Measurements from ENCODE around the gene PTBP3.
"Not testable (repeated sequence)": the region's sequence is repeated elsewhere in the genome, so short reads cannot be mapped to it uniquely, and the experiment has no call there.

The PTBP3 gene

DNA sequence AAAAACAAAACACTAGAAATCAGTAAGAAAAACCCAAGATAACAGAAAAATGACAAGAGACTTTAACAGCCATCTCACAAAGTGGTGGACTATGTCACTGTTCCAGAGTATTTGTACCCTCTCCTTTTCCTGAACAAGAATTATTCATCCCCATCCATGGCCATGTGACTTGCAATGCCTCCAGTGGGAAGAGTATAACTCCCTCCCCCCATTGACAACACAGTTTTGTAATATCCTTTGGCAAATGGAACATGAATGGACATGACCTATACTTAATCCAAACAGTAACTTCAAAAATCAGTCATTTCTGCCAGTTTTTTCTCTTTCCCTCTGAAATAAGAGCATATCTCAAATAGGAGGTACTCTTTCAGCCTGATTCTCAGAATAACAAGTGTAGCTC, 33.9 kb downstream of the PTBP3 start:
- H3K27ac ChIP-seq: peak overlapping the region; percentile 12; the same call in 1 of the 2 replicates
- TF ChIP-seq, protein P1, sequence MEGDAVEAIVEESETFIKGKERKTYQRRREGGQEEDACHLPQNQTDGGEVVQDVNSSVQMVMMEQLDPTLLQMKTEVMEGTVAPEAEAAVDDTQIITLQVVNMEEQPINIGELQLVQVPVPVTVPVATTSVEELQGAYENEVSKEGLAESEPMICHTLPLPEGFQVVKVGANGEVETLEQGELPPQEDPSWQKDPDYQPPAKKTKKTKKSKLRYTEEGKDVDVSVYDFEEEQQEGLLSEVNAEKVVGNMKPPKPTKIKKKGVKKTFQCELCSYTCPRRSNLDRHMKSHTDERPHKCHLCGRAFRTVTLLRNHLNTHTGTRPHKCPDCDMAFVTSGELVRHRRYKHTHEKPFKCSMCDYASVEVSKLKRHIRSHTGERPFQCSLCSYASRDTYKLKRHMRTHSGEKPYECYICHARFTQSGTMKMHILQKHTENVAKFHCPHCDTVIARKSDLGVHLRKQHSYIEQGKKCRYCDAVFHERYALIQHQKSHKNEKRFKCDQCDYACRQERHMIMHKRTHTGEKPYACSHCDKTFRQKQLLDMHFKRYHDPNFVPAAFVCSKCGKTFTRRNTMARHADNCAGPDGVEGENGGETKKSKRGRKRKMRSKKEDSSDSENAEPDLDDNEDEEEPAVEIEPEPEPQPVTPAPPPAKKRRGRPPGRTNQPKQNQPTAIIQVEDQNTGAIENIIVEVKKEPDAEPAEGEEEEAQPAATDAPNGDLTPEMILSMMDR (conservative IDR thresholded peaks at IDR 0.05): no peak

DNA sequence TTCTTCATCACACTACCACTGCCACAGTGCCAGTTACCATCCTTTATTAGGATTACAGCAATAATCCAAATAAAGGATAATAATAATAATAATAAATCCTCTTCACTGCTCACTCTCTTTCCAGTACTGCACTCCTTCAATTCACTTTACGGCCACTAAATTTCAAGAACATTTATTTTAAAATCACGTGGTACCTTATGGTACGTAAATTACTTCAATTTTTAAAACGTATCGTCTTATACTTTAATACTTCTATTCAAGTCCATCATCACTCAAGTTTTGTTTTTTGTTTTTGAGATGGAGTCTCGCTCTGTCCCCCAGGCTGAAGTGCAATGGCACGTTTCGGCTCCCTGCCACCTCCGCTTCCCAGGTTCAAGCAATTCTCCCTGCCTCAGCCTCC, 36.5 kb downstream of the PTBP3 start:
- no peak overlapping the region for H3K27ac ChIP-seq
- TF ChIP-seq, protein P1 (conservative IDR thresholded peaks at IDR 0.05): no peak

DNA sequence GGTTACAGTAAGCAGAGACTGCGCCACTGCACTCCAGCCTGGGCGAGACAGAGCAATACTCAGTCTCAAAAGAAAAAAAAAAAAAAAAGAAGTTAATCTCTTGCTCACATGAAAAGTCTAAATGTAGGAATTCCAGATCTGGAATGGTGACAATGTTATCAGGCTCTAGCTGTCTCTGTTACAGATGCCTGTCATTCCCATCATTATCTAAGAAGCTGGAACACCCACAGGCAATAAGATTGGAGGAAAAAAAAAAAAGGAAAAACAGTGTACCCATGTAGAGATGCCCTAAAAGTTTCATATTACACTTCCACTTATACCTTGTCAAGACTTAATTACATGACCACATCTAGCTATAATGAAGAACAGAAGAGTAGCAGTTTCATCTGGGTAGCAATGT, 38.2 kb downstream of the PTBP3 start:
- peak overlapping the region; percentile 4; the same call in 1 of the 2 replicates for H3K27ac ChIP-seq
- TF ChIP-seq, protein P1 (conservative IDR thresholded peaks at IDR 0.05): no peak

DNA sequence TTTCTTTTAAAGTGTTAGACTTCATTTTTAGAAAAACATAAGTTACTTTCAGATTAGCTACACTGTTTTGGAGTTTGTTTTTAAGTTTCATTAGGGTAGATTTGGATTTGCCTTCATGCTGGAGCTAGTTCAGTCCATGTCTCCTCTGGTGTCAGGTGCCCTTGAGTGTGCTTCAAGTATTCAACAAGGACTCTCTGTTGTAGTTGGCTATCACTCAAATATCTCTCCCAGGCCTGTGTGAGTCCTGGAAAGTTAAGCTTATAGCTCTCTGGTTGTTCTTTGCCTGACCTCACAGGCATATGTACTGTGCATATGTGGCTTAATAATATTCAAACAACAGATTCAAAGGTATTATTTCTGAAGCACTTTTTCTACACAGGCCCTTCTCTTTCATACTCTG, 45.4 kb downstream of the PTBP3 start:
- TF ChIP-seq, protein P1 (conservative IDR thresholded peaks at IDR 0.05): no peak

DNA sequence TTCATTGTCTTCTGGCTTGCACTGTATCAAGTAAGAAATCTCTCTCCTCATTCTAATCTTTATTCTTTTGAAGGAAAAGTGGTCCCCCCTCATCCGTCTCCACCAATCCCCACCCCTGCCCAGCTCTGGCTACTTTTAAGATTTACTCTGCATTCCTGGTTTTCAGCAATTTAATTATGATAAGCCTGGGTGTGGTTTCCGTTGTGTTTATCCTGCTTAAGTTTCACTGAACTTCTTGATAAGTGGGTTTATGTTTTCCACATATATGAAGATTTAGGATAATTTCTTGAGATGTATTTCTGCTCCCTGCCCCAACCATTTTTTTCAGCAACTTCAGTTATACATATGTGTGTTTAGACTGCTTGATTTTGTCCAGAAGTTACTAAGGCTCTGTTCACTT, 46.5 kb downstream of the PTBP3 start:
- TF ChIP-seq, protein P1 (conservative IDR thresholded peaks at IDR 0.05): no peak
- no peak overlapping the region for H3K27ac ChIP-seq

More for the DNA sequence above, 45.4 kb downstream of the PTBP3 start:
- no peak overlapping the region for H3K27ac ChIP-seq

DNA sequence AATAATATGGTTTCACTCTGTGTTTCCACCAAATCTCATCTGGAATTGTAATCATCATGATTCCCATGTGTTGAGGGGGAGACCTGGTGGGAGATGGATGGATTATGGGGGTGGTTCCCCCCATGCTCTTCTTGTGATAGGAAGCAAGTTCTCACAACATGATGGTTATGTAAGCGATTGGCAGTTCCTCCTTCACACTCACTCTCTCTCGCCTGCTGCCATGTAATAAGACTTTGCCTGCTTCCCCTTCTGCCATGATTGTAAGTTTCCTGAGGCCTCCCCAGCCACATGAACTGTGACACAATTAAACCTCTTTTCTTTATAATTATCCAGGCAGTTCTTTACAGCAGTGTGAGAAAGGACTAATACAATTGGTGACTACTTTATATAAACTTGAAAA, 48.4 kb downstream of the PTBP3 start:
- TF ChIP-seq, protein P1 (conservative IDR thresholded peaks at IDR 0.05): no peak

DNA sequence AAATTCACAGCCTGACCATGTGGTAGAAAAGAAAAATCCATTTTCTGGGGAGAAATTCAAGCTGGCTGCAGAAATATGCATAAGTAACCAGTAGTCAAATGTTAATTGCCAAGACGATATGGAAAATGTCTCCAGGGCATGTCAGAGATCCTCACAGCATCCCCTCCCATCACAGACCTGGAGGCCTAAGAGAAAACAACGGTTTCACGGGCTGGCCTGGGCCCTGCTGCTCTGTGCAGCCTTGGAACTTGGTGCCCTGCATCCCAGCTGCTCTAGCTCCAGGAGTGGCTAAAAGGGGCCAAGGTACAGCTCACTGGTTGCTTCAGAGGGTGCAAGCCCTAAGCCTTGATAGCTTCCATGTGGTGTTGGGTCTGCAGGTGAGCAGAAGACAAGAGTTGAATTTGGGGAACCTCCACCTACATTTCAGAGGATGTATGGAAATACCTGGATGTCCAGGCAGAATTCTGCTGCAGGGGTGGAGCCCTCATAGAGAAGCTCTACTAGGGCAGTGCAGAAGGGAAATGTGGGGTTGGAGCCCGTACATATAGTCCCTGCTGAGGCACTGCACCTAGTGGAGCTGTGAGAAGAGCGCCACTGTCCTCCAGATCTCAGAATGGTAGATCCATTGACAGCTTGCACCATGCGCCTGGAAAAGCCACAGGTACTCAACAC, 49.7 kb downstream of the PTBP3 start:
- TF ChIP-seq, protein P1 (conservative IDR thresholded peaks at IDR 0.05): no peak
- H3K27ac ChIP-seq: no peak overlapping the region

More for the DNA sequence above, 48.4 kb downstream of the PTBP3 start:
- no peak overlapping the region for H3K27ac ChIP-seq

DNA sequence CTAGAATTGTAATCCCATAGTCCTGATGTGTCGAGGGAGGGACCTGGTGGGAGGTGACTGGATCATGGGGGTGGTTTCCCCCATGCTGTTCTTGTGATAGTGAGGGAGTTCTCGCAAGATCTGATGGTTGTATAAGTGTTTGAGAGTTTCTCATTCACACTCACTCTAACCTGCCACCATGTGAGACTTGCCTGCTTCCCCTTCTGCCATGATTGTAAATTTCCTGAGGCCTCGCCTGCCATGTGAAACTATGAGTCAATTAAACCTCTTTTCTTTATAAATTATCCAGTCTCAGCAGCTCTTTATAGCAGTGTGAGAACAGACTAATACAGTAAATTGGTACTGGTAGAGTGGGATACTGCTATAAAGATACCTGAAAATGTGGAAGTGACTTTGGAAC, 50.6 kb downstream of the PTBP3 start:
- not testable (repeated sequence) for H3K27ac ChIP-seq
